K562 (cell line): ENCODE results near the gene ARHGAP30. TPM values are rescaled to one million over a fixed set of nuclear protein-coding genes. Genes with fewer than 3 reads are reported as not detected.

Source experiments
- FOXM1 ChIP-seq, 2 experiments: fragments of 450-650 bp in 1 of 2; sonication (generic) in 1 of 2; formaldehyde crosslinking in 1 of 2; IDR thresholded peaks; 2 replicates each; pipeline versions ENCODE4 v1.6.1 to v1.9.0; 2017 to 2022; ENCODE audit warnings: low read depth in 2 of 2, mild to moderate bottlenecking in 2 of 2, missing genetic modification reagents in 1 of 2, moderate library complexity in 1 of 2
- FUS ChIP-seq: fragments of 200-400 bp; formaldehyde crosslinking; optimal IDR thresholded peaks from 2 replicates; pipeline ENCODE3; 2017; ENCODE audit warnings: low read depth, low read length
- GATA2 ChIP-seq: sonication (generic); formaldehyde crosslinking; IDR thresholded peaks from 2 replicates; pipeline ENCODE4 v1.4.0; 2020; ENCODE audit warnings: mild to moderate bottlenecking, missing genetic modification reagents
- GMEB1 ChIP-seq: fragments of 250-450 bp; sonication (Bioruptor Pico); IDR thresholded peaks from 2 replicates; pipeline ENCODE4 v1.4.0; 2020; ENCODE audit warnings: mild to moderate bottlenecking
- GTF3C2 ChIP-seq: IDR thresholded peaks from 3 replicates; pipeline ENCODE4 v1.6.1; 2011; ENCODE audit warnings: borderline replicate concordance, mild to moderate bottlenecking, moderate library complexity; ENCODE audit not compliant: insufficient read length; ENCODE audit errors: extremely low read depth
- HMGN3 ChIP-seq: IDR thresholded peaks from 2 replicates; pipeline ENCODE4 v1.6.1; 2011; ENCODE audit warnings: borderline replicate concordance, low read depth, mild to moderate bottlenecking, mixed read lengths, low read length; ENCODE audit not compliant: insufficient read length; ENCODE audit errors: extremely low read depth
- KAT8 ChIP-seq: fragments of 450-650 bp; IDR thresholded peaks from 2 replicates; pipeline ENCODE4 v1.6.1; 2016; ENCODE audit warnings: low read depth, mild to moderate bottlenecking
- MAFG ChIP-seq: fragments of 450-650 bp; conservative IDR thresholded peaks from 2 replicates; pipeline ENCODE4 v1.6.1; 2016; ENCODE audit warnings: missing genetic modification characterization, missing compliant biosample characterization
- SMAD2 ChIP-seq: fragments of 150-350 bp; IDR thresholded peaks from 2 replicates; pipeline ENCODE4 v1.6.1; 2014; ENCODE audit warnings: low read depth, mild to moderate bottlenecking, low read length
- SMARCB1 ChIP-seq: IDR thresholded peaks from 2 replicates; pipeline ENCODE4 v1.6.1; 2011; ENCODE audit warnings: improper control_type of control experiment, low read depth; ENCODE audit not compliant: insufficient read length
- SRSF1 ChIP-seq: fragments of 200-400 bp; formaldehyde crosslinking; IDR thresholded peaks from 2 replicates; pipeline ENCODE4 v1.6.1; 2017; ENCODE audit warnings: mild to moderate bottlenecking, low read depth, low read length, moderate library complexity
- STAT6 ChIP-seq: sonication (generic); formaldehyde crosslinking; IDR thresholded peaks from 2 replicates; pipeline ENCODE4 v1.8.1; 2023; ENCODE audit warnings: mild to moderate bottlenecking, missing genetic modification reagents
- USF2 ChIP-seq: sonication (generic); formaldehyde crosslinking; IDR thresholded peaks from 2 replicates; pipeline ENCODE4 v1.5.0; 2020; ENCODE audit warnings: missing genetic modification reagents
- ZNF398 ChIP-seq: fragments of 250-450 bp; sonication (Bioruptor Pico); IDR thresholded peaks from 2 replicates; pipeline ENCODE4 v1.8.0; 2021; ENCODE audit warnings: moderate library complexity, mild to moderate bottlenecking, inconsistent platforms
- polyA plus RNA-seq, 8 experiments: library from polyadenylated mRNA; depleted of rRNA in 4 of 8; stranded (reverse) in 5 of 8; unstranded in 3 of 8; fragments of >200 nt; fragmentation: Nextera tagmentation in 2 of 8; fragmentation: Illumina TruSeq in 1 of 8; extraction: Ambion mirVana in 2 of 8; extraction: Trizol in 1 of 8; gene quantifications; 2 replicates each; pipeline versions ENCODE4 v1.2.1 to v1.2.3, GENCODE V29; 2011 to 2014; ENCODE audit warnings: inconsistent platforms in 1 of 8, missing spikeins in 1 of 8
- total RNA-seq, 7 experiments: library from RNA; depleted of rRNA in 6 of 7; stranded (reverse); fragments of >200 nt in 6 of 7; fragmentation: Illumina TruSeq in 2 of 7; extraction: Trizol in 2 of 7; gene quantifications; 2 replicates each; pipeline versions ENCODE4 v1.2.1 to v1.2.3, GENCODE V29; 2011 to 2021; ENCODE audit warnings: low replicate concordance in 1 of 7

ARHGAP30 gene
- total and polyA plus RNA-seq, 9 of the 15 experiments (the other 6 are each of a cell fraction or from before 2014, with no cell fraction given) = 0.01 to 0.73 (median 0.12) TPM

- TF ChIP-seq HMGN3 = no peak
- no peak for TF ChIP-seq FOXM1 (IDR thresholded peaks at IDR 0.05; ENCODE audit: low read depth)
- TF ChIP-seq FOXM1 (CRISPR knock-in tag; IDR thresholded peaks at IDR 0.05; ENCODE audit: low read depth) = no peak; the same call in 1 of the 2 replicates
- TF ChIP-seq MAFG (tag) = no peak
- no peak for TF ChIP-seq SRSF1
- no peak for TF ChIP-seq GTF3C2
- no peak for TF ChIP-seq ZNF398 (CRISPR knock-in tag)
- TF ChIP-seq STAT6 (CRISPR knock-in tag) = no peak
- TF ChIP-seq SMARCB1 = no peak
- TF ChIP-seq GMEB1 (CRISPR knock-in tag) = no peak
- TF ChIP-seq FUS = no peak
- no peak for TF ChIP-seq KAT8
- TF ChIP-seq GATA2 (CRISPR knock-in tag) = 0 out of 2 replicates have a peak, but pooled peaks have one; percentile 41
- TF ChIP-seq USF2 (CRISPR knock-in tag) = no peak
- no peak for TF ChIP-seq SMAD2
Observed at GRCh38 chr1:161019751-161020495, 49.8 kb downstream of the ARHGAP30 start (continued).
